HCT116 (cell line): Measurements from ENCODE around the gene GIMAP8. TPM values are rescaled to one million over a fixed set of nuclear protein-coding genes. Genes with fewer than 3 reads are reported as not detected.

Experiments used
- ATAC-seq: fragments of 200-7000 bp; cut with Tn5 transposase; 2 replicates; pipeline ENCODE4 v1.9.1; 2020; ENCODE audit warnings: mild to moderate bottlenecking, moderate library complexity
- BruUV-seq: library from RNA; stranded (reverse); fragments of 400-500 nt; replicated peaks from 2 replicates; lab custom pipeline; 2021; lab: Mats Ljungman, UMichigan
- CTCF ChIA-PET: fragments of 300-600 bp; sonication (Branson Sonifier 250); formaldehyde crosslinking; loops from one replicate; lab custom pipeline; 2021; ENCODE audit warnings: antibody characterized with exemption; lab: Charles Lee
- POLR2A ChIA-PET: fragments of 300-600, 350-600 bp; sonication (Branson Sonifier 250); formaldehyde crosslinking; loops from one replicate; lab custom pipeline; 2021; ENCODE audit warnings: antibody characterized with exemption; lab: Charles Lee
- RAD21 ChIA-PET, 2 experiments: fragments of 300-600 bp; sonication (Branson Sonifier 250); formaldehyde crosslinking; loops; one replicate each; lab custom pipeline; 2023; ENCODE audit warnings: low total read pairs in 2 of 2; ENCODE audit not compliant: uncharacterized antibody in 2 of 2, unreplicated experiment in 2 of 2, low non-redundant PET in 1 of 2; lab: Charles Lee
- DNase-seq: peaks from one replicate; pipeline ENCODE4 v3.0.0-alpha.2; 2010; ENCODE audit warnings: low read depth, low spot score
- H2AFZ ChIP-seq: fragments of 200-600 bp; shearing (Covaris generic), sonication (generic); 2 replicates; pipeline ENCODE4 v1.6.1; 2017; ENCODE audit warnings: low read depth, mixed run types, mixed read lengths, antibody characterized with exemption, low read length; ENCODE audit not compliant: poor library complexity, severe bottlenecking
- H3K27ac ChIP-seq: 2 replicates; pipeline ENCODE4 v1.5.1; 2012; ENCODE audit warnings: low read depth, low read length
- H3K27me3 ChIP-seq: fragments of 200-600 bp; sonication (generic); 2 replicates; pipeline ENCODE4 v1.6.1; 2016; ENCODE audit warnings: mixed run types, low read length, mixed read lengths; ENCODE audit not compliant: insufficient read depth
- H3K36me3 ChIP-seq, 2 experiments: fragments of 200-500 bp in 1 of 2; fragments of 200-600 bp in 1 of 2; sonication (Bioruptor generic) in 1 of 2; sonication (generic) in 1 of 2; 2 replicates each; pipeline versions ENCODE4 v1.5.1 to v1.6.1; 2014 to 2016; ENCODE audit warnings: low read length in 2 of 2, inconsistent platforms in 1 of 2, mixed read lengths in 1 of 2, mixed run types in 1 of 2; ENCODE audit not compliant: insufficient read depth in 2 of 2, control insufficient read depth in 1 of 2
- H3K4me1 ChIP-seq, 2 experiments: fragments of 200-600 bp in 1 of 2; sonication (generic) in 1 of 2; 2 replicates each; pipeline versions ENCODE4 v1.5.1 to v1.6.1; 2012 to 2017; ENCODE audit warnings: low read length in 2 of 2, inconsistent platforms in 1 of 2, mild to moderate bottlenecking in 1 of 2, mixed read lengths in 1 of 2, mixed run types in 1 of 2, moderate library complexity in 1 of 2; ENCODE audit not compliant: insufficient read depth in 2 of 2, control insufficient read depth in 1 of 2
- H3K4me2 ChIP-seq: fragments of 200-600 bp; sonication (generic); 2 replicates; pipeline ENCODE4 v1.6.1; 2017; ENCODE audit warnings: mixed run types, low read length, mixed read lengths
- H3K4me3 ChIP-seq, 2 experiments: fragments of 200-600 bp in 1 of 2; sonication (generic) in 1 of 2; replicated peaks in 1 of 2; 2 replicates each; pipeline ENCODE4 v1.5.1; 2011 to 2016; ENCODE audit warnings: low read length in 2 of 2, control low read depth in 1 of 2, low read depth in 1 of 2, mild to moderate bottlenecking in 1 of 2, mixed read lengths in 1 of 2, mixed run types in 1 of 2
- H3K79me2 ChIP-seq: fragments of 200-600 bp; sonication (generic); 2 replicates; pipeline ENCODE4 v1.6.1; 2017; ENCODE audit warnings: mild to moderate bottlenecking, mixed run types, low read length, moderate library complexity, mixed read lengths; ENCODE audit not compliant: insufficient read depth
- H3K9ac ChIP-seq: fragments of 200-600 bp; sonication (generic); 2 replicates; pipeline ENCODE4 v1.6.1; 2016; ENCODE audit warnings: low read length, mixed read lengths
- H3K9me2 ChIP-seq: fragments of 200-600 bp; sonication (generic), shearing (Covaris generic); 2 replicates; pipeline ENCODE4 v1.6.1; 2017; ENCODE audit warnings: mixed run types, mild to moderate bottlenecking, moderate library complexity; ENCODE audit not compliant: insufficient read depth
- H3K9me3 ChIP-seq, 2 experiments: fragments of 200-500 bp in 1 of 2; fragments of 200-600 bp in 1 of 2; sonication (Bioruptor generic) in 1 of 2; sonication (generic) in 1 of 2; 2 replicates each; pipeline ENCODE4 v1.6.1; 2014 to 2017; ENCODE audit warnings: low read length in 2 of 2, mixed read lengths in 2 of 2, inconsistent platforms in 1 of 2, low read depth in 1 of 2, mild to moderate bottlenecking in 1 of 2, mixed run types in 1 of 2, moderate library complexity in 1 of 2; ENCODE audit not compliant: control insufficient read depth in 1 of 2, insufficient read depth in 1 of 2
- H4K20me1 ChIP-seq: fragments of 200-600 bp; sonication (generic), shearing (Covaris generic); 2 replicates; pipeline ENCODE4 v1.6.1; 2017; ENCODE audit warnings: mixed run types, mild to moderate bottlenecking, moderate library complexity; ENCODE audit not compliant: insufficient read depth
- EGR1 ChIP-seq: IDR thresholded peaks from 2 replicates; pipeline ENCODE4 v1.6.1; 2012; ENCODE audit warnings: low read depth
- FOSL1 ChIP-seq: IDR thresholded peaks from 2 replicates; pipeline ENCODE4 v1.6.1; 2012; ENCODE audit warnings: low read depth
- JUND ChIP-seq: IDR thresholded peaks from 2 replicates; pipeline ENCODE4 v1.6.1; 2012
- REST ChIP-seq: IDR thresholded peaks from 2 replicates; pipeline ENCODE4 v1.6.1; 2012; ENCODE audit warnings: low read depth
- SIN3A ChIP-seq: IDR thresholded peaks from 2 replicates; pipeline ENCODE4 v1.6.1; 2012; ENCODE audit warnings: low read depth
- ZNF274 ChIP-seq: fragments of 200-500 bp; sonication (Bioruptor generic); IDR thresholded peaks from 2 replicates; pipeline ENCODE4 v1.6.1; 2014; ENCODE audit warnings: mild to moderate bottlenecking, low read depth, low read length, inconsistent platforms
- intact Hi-C: fragments of 100-400 bp; cut with micrococcal nuclease; formaldehyde crosslinking; loops from 2 replicates; pipeline ENCODE4 v1.10.0; 2022
- total RNA-seq: library from RNA; stranded (reverse); gene quantifications from one replicate; pipeline ENCODE4 v1.2.1, GENCODE V29; 2021; ENCODE audit not compliant: unreplicated experiment
- TF ChIP-seq, protein P1 (sequence below): IDR thresholded peaks from 2 replicates; pipeline ENCODE4 v1.6.1; 2012
- TF ChIP-seq, protein P2 (sequence below), 3 experiments: fragments of 200-600 bp in 1 of 3; sonication (generic) in 1 of 3; IDR thresholded peaks in 2 of 3; conservative IDR thresholded peaks in 1 of 3; 2 replicates each; pipeline ENCODE4 v1.5.1; 2012 to 2017; ENCODE audit warnings: low read depth in 2 of 3, low read length in 2 of 3, antibody characterized with exemption in 1 of 3, borderline replicate concordance in 1 of 3, control low read depth in 1 of 3, mild to moderate bottlenecking in 1 of 3, mixed read lengths in 1 of 3, mixed run types in 1 of 3, moderate library complexity in 1 of 3; ENCODE audit not compliant: insufficient read depth in 1 of 3

Gene GIMAP8
- total RNA-seq, 1 experiment from 2014 or later: 0.15 TPM

DNA sequence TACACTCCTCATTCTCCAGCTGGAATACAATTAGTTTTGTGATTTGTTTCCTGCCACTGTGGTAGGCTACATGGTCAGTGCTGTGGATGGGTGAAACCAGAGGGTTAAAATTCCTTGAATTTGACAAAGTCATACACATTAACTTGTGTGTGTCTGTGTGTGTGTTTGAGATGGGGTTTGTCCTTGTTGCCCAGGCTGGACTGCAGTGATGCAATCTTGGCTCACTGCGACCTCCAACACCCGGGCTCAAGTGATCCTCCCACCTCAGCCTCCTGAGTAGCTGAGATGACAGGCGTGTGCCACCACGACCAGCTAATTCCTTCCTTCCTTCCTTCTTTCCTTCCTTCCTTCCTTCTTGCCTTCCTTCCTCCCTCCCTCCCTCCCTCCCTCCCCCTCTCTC, 24.8 kb upstream of the GIMAP8 start:
- no peak overlapping the region for H3K9ac ChIP-seq
- H3K27me3 ChIP-seq: 0 out of 2 replicates have a peak, but pooled peaks cover 4% of the 10 kb centered on the region
- H3K79me2 ChIP-seq: no peaks in the 10 kb centered on the region
- TF ChIP-seq JUND (no peak), REST (no peak), FOSL1 (no peak), SIN3A (no peak), ZNF274 (no peak), EGR1 (no peak)
- TF ChIP-seq, protein P1, sequence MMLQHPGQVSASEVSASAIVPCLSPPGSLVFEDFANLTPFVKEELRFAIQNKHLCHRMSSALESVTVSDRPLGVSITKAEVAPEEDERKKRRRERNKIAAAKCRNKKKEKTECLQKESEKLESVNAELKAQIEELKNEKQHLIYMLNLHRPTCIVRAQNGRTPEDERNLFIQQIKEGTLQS: no peak
- TF ChIP-seq, protein P2, sequence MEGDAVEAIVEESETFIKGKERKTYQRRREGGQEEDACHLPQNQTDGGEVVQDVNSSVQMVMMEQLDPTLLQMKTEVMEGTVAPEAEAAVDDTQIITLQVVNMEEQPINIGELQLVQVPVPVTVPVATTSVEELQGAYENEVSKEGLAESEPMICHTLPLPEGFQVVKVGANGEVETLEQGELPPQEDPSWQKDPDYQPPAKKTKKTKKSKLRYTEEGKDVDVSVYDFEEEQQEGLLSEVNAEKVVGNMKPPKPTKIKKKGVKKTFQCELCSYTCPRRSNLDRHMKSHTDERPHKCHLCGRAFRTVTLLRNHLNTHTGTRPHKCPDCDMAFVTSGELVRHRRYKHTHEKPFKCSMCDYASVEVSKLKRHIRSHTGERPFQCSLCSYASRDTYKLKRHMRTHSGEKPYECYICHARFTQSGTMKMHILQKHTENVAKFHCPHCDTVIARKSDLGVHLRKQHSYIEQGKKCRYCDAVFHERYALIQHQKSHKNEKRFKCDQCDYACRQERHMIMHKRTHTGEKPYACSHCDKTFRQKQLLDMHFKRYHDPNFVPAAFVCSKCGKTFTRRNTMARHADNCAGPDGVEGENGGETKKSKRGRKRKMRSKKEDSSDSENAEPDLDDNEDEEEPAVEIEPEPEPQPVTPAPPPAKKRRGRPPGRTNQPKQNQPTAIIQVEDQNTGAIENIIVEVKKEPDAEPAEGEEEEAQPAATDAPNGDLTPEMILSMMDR (IDR thresholded peaks at IDR 0.05 in 2 of 3, conservative IDR thresholded peaks at IDR 0.05 in 1 of 3; ENCODE audit: borderline replicate concordance in 1 of 3, insufficient read depth in 1 of 3, low read depth in 2 of 3, low read length in 2 of 3): no peak
- intact Hi-C loops: no loop called here
- CTCF ChIA-PET: no interaction called here
- POLR2A ChIA-PET: no interaction called here
- DNase-seq (no peak), ATAC-seq (no peak)
- no peaks in the 10 kb centered on the region for H3K9me3 ChIP-seq
- H4K20me1 ChIP-seq: no peaks in the 10 kb centered on the region
- no peaks in the 10 kb centered on the region for H3K36me3 ChIP-seq
- RAD21 ChIA-PET: no interaction called here
- peaks cover 5 to 10% of the 10 kb centered on the region in 2 experiments; a peak in 3 of 4 replicates for H3K4me1 ChIP-seq
- no peak overlapping the region for H2AFZ ChIP-seq
- no TSS peak for BruUV-seq
- no peaks in the 10 kb centered on the region for H3K9me2 ChIP-seq
- no peak overlapping the region for H3K4me2 ChIP-seq
- no peak overlapping the region for H3K27ac ChIP-seq
- no peak overlapping the region for H3K4me3 ChIP-seq
